SU-DHL-6 (cell line): ENCODE measurements around the gene CDH23.

Experiments used
- EZH2phosphoT487 ChIP-seq: fragments of 200-600 bp; sonication (generic), shearing (Covaris generic); conservative IDR thresholded peaks from 2 replicates; pipeline ENCODE4 v1.6.1; 2018; ENCODE audit warnings: mild to moderate bottlenecking, antibody characterized with exemption, low read length, moderate library complexity, mixed read lengths
- TF ChIP-seq, protein P1 (sequence below): fragments of 200-600 bp; sonication (generic); IDR thresholded peaks from one replicate; pipeline ENCODE4 v1.5.1; 2017; ENCODE audit warnings: antibody characterized with exemption, mild to moderate bottlenecking, low read length, moderate library complexity; ENCODE audit not compliant: insufficient read depth, poor library complexity, severe bottlenecking

DNA sequence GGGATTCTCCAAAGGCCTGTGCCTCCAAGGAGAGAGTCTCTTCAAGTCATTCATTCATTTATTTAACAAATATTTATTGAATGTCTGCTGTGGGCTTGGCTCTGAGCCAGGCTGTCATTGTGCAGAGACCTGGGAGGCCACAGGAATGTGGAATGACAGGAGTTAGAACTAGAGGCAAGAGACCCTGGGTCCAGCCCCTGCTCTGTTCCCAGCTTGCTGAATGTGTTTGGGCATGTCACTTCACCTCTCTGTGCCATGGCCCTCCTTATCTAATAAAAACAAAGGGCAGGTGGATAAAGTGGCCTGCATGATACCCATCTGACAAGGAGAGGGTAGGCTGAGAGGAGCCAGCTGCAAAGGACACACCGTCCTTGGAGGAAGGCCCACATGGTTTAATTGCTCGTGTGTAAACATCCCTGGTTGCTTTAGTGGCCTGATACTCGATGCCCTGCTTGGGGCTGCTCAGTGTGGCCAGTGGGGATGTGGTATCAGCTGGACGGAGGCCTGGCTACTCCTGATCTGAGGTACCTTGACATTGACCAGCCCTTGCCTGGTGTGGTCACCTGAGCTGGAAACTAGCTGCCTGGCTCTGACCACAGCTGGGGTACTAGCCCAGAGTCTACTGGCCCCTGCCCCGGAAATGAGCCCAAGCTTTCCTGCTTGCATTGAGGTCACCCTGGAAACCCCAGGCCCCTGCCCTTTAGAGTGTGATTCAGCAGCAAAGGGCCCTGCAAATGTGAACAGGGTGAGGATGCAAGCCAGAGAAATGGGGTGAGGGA, 116.2 kb downstream of the CDH23 start:
- TF ChIP-seq, protein P1, sequence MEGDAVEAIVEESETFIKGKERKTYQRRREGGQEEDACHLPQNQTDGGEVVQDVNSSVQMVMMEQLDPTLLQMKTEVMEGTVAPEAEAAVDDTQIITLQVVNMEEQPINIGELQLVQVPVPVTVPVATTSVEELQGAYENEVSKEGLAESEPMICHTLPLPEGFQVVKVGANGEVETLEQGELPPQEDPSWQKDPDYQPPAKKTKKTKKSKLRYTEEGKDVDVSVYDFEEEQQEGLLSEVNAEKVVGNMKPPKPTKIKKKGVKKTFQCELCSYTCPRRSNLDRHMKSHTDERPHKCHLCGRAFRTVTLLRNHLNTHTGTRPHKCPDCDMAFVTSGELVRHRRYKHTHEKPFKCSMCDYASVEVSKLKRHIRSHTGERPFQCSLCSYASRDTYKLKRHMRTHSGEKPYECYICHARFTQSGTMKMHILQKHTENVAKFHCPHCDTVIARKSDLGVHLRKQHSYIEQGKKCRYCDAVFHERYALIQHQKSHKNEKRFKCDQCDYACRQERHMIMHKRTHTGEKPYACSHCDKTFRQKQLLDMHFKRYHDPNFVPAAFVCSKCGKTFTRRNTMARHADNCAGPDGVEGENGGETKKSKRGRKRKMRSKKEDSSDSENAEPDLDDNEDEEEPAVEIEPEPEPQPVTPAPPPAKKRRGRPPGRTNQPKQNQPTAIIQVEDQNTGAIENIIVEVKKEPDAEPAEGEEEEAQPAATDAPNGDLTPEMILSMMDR, result no peak
- TF ChIP-seq EZH2phosphoT487, result no peak
